ENCODE results near the gene NADSYN1. TPM values are rescaled to one million over a fixed set of nuclear protein-coding genes. Genes with fewer than 3 reads are reported as not detected.

The NADSYN1 gene
- total RNA-seq, 1 donor from 2014 or later: 117 TPM

DNA sequence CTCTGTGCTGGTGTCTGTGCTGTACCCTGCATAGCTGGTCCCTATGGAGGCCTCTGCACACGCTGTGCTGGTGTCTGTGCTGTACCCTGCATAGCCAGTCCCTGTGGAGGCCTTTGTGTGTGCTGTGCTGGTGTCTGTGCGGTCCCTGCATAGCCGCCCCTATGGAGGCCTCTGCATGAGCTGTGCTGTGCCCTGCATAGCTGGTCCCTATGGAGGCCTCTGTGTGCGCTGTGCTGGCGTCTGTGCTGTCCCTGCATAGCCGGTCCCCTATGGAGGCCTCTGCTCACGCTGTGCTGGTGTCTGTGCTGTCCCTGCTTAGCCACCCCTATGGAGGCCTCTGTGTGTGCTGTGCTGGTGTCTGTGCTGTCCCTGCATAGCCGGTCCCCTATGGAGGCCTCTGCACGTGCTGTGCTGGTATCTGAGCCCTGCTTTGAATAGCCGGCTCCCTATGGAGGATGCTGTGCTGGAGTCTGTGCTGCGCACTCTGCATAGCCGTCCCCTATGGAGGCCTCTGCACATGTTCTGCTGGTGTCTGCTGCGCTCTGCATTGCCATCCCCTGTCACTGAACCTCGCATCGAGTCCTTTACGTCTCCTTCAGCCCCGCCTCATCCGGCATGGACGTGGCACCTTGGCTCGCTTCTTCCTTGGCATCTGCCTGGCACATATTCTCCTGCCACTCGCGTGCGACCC lies 6.2 kb downstream of the NADSYN1 start:
- no peaks in the 10 kb centered on the region for H3K9me3 Mint-ChIP-seq
- H3K4me1 Mint-ChIP-seq (ENCODE audit: low read depth): peaks cover 12% of the 10 kb centered on the region
- no peak overlapping the region for H3K4me3 Mint-ChIP-seq (ENCODE audit: low read depth)
- DNase-seq (ENCODE audit: low spot score): no peak
- intact Hi-C loops (cut with micrococcal nuclease): no loop called here
- peaks cover 84% of the 10 kb centered on the region for H3K36me3 Mint-ChIP-seq (ENCODE audit: low read depth)
- H3K27me3 Mint-ChIP-seq (ENCODE audit: low read depth): no peaks in the 10 kb centered on the region
- H3K27ac Mint-ChIP-seq: no peak overlapping the region

DNA sequence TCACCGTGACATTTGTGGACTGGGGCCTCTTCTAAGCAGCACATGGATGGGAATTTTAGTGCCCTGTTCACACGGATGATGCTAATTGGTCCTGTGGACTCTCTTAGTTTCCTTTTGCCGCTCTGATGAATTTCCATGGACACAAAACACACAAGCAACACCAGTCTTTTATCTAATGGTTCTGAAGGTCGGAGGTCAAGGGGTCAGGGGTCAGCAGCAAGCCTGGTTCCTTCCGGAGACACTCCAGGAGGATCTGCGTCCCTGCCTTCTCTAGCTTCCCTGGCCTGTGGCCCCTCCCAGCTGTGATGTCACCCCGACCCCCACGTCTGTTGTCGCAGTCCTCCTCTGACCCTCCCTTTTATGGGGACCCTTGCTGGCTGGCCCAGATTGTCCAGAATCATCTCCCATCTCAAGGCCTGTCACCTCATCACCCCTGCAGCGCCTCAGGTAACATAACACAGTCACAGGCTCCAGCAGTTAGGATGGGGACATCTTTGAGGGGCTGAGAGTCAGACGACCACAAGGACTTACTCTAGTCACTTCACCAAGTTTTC lies 6.8 kb downstream of the NADSYN1 start:
- intact Hi-C loops (cut with micrococcal nuclease): no loop called here
- no peaks in the 10 kb centered on the region for H3K27me3 Mint-ChIP-seq (ENCODE audit: low read depth)
- peaks cover 9% of the 10 kb centered on the region for H3K4me1 Mint-ChIP-seq (ENCODE audit: low read depth)
- peaks cover 83% of the 10 kb centered on the region for H3K36me3 Mint-ChIP-seq (ENCODE audit: low read depth)
- H3K9me3 Mint-ChIP-seq: no peaks in the 10 kb centered on the region
- no peak overlapping the region for H3K27ac Mint-ChIP-seq
- no peak overlapping the region for H3K4me3 Mint-ChIP-seq (ENCODE audit: low read depth)
- no peak for DNase-seq (ENCODE audit: low spot score)

DNA sequence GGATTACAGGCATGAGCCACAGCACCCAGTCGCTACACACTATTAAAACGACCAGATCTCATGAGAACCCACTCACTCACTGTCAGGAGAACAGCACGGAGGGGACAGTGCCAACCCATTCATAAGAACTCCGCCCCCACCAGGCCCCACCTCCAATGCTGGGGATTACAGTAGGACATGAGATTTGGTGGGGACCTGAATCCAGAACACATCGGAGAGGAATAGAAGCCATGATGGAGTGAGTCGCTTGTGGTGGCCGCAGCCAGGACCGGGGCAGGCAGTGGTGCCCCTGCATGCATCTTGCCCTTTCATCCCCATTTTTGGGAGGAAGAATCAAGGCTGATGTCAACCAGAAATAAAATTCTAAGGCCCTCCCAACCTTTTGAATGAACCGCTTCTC lies 8.7 kb downstream of the NADSYN1 start:
- Mint-ChIP-seq H3K4me3 (ENCODE audit: low read depth) (no peak overlapping the region), H3K9me3 (no peaks in the 10 kb centered on the region), H3K4me1 (ENCODE audit: low read depth) (no peaks in the 10 kb centered on the region), H3K27ac (no peak overlapping the region), H3K27me3 (ENCODE audit: low read depth) (no peaks in the 10 kb centered on the region), H3K36me3 (ENCODE audit: low read depth) (peaks cover 80% of the 10 kb centered on the region)
- no peak for DNase-seq (ENCODE audit: low spot score)
- intact Hi-C loops (cut with micrococcal nuclease): no loop called here

DNA sequence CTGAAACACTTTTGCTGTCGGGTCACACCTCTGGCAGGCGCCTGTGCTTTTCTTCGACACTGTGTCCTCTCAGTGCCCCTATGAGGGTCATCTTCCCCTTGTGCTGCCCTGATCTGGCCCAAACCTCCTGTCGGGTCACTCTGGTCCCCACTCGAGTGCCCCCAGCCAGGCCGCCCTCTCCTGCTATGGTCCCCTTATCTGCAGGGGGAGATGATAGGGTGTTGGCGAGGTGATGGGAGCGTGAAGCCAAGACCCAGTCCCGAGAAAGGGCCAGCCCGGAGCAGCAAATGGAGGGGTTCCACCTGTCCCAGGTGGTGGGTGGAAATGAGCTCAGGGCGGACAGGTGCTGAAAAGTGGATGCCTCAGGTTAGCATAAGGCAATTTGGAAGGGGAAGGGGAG lies 9.7 kb downstream of the NADSYN1 start:
- DNase-seq (ENCODE audit: low spot score): no peak
- H3K36me3 Mint-ChIP-seq (ENCODE audit: low read depth): peaks cover 83% of the 10 kb centered on the region
- no peak overlapping the region for H3K4me3 Mint-ChIP-seq (ENCODE audit: low read depth)
- no peaks in the 10 kb centered on the region for H3K4me1 Mint-ChIP-seq (ENCODE audit: low read depth)
- no peaks in the 10 kb centered on the region for H3K27me3 Mint-ChIP-seq (ENCODE audit: low read depth)
- H3K9me3 Mint-ChIP-seq: no peaks in the 10 kb centered on the region
- H3K27ac Mint-ChIP-seq: no peak overlapping the region
- intact Hi-C loops (cut with micrococcal nuclease): no loop called here

DNA sequence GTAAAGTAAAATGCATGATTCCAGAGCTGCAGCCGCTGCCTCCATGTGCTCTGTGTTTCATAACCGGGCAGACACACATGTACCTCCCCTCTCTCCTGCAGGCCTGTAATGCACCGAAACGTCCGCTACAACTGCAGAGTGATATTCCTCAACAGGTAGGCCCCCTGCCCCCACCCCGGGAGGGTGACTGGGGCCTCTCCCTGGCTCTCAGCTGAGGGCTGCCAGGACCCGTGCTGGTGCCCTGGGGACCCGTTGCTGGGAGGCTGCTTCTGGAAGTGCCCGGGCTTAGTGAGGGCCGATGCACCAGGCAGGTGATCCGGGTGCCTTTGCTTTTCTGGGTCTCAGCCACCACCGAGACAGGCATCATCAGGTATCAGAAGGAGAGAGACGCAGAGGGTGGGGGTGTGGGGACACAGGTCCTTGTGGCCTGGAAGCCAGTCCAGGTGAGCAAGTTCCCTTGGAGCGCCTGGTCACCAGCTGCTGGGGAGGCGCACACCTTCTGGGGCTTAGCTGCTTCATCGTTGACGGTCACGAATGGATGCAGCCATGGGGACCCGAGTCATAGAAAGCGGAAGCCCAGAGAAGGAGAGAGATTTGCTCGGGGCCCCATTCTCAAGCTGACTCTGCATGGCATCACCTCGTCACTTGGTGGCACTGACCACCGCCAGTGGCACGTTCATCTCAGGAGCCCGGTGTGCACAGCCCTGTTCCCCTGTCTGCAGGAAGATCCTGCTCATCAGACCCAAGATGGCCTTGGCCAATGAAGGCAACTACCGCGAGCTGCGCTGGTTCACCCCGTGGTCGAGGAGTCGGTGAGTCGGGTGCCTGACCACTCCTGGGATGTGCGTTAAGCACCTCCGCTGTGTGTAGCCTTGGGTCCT lies 10.6 kb downstream of the NADSYN1 start:
- intact Hi-C loops (cut with micrococcal nuclease): no loop called here
- H3K4me1 Mint-ChIP-seq (ENCODE audit: low read depth): no peaks in the 10 kb centered on the region
- H3K36me3 Mint-ChIP-seq (ENCODE audit: low read depth): peaks cover 85% of the 10 kb centered on the region
- DNase-seq (ENCODE audit: low spot score): no peak
- H3K4me3 Mint-ChIP-seq (ENCODE audit: low read depth): no peak overlapping the region
- no peaks in the 10 kb centered on the region for H3K9me3 Mint-ChIP-seq
- no peaks in the 10 kb centered on the region for H3K27me3 Mint-ChIP-seq (ENCODE audit: low read depth)
- no peak overlapping the region for H3K27ac Mint-ChIP-seq

DNA sequence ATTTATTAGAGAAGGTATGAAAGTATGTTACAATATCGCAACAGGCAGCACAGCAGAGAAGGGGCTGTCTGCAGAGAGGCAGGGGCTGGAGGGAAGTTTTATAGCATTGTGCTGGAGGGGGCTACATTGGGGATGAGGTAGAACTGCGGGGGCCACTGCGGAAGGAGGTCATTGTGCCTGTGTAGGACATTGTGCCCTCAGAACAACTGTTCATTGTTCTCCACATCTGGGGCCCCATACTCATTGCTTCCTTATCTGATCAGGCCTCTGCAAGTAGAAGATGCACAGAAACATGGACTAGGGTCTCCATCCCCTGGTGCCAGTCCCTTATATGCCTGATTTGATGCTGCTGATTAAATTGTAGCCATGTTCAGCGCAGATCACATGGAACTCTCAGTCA lies 12.1 kb downstream of the NADSYN1 start:
- intact Hi-C loops (cut with micrococcal nuclease): no loop called here
- H3K27me3 Mint-ChIP-seq (ENCODE audit: low read depth): no peaks in the 10 kb centered on the region
- H3K27ac Mint-ChIP-seq: no peak overlapping the region
- no peaks in the 10 kb centered on the region for H3K9me3 Mint-ChIP-seq
- no peak overlapping the region for H3K4me3 Mint-ChIP-seq (ENCODE audit: low read depth)
- no peak for DNase-seq (ENCODE audit: low spot score)
- no peaks in the 10 kb centered on the region for H3K4me1 Mint-ChIP-seq (ENCODE audit: low read depth)
- peaks cover 78% of the 10 kb centered on the region for H3K36me3 Mint-ChIP-seq (ENCODE audit: low read depth)

DNA sequence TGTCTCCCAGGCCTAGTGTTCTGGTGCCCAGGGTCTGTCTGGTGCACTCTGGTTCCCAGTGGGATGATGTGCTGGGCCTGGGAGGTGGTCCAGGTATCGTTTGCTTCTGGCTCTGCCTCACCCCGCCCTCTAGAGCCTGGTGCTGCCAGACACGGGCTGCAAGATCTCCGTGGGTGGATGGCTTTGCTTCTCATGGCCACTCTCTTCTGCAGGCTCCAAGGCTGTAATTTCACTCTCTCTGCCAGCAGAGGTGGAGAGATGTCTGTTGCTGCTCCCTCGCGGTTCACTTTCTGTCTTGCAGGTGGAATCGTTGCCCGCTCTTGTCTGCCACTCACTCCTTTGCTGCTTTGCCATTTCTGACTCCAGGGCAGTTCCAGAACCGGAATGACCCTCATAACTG lies 13.4 kb downstream of the NADSYN1 start:
- no peak for DNase-seq (ENCODE audit: low spot score)
- Mint-ChIP-seq H3K4me1 (ENCODE audit: low read depth) (peaks cover 3% of the 10 kb centered on the region), H3K9me3 (no peaks in the 10 kb centered on the region), H3K27ac (peak overlapping the region; percentile 19), H3K4me3 (ENCODE audit: low read depth) (no peak overlapping the region), H3K36me3 (ENCODE audit: low read depth) (peaks cover 68% of the 10 kb centered on the region), H3K27me3 (ENCODE audit: low read depth) (no peaks in the 10 kb centered on the region)
- intact Hi-C loops (cut with micrococcal nuclease): no loop called here

DNA sequence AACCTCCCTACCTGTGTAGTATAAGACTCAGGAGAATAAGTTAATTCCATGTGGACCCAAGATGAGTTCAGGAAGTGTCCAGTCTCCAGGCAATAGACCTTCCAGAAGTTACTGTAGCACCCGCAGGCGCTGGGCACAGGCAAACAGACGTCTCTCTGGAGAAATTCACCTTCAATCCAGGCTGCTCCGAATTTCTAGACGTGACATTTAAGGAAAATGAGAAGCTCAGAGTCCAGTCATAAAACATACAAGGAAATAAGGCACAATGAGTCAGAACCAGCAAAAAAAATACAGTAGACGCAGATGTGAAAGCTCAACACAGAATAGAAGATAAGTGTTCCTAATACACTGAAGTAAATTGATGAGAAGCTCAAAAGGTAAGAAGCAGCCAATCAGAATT lies 14.2 kb downstream of the NADSYN1 start:
- intact Hi-C loops (cut with micrococcal nuclease): no loop called here
- Mint-ChIP-seq H3K27me3 (ENCODE audit: low read depth) (no peaks in the 10 kb centered on the region), H3K4me1 (ENCODE audit: low read depth) (peaks cover 3% of the 10 kb centered on the region), H3K4me3 (ENCODE audit: low read depth) (no peak overlapping the region), H3K9me3 (no peaks in the 10 kb centered on the region), H3K27ac (no peak overlapping the region), H3K36me3 (ENCODE audit: low read depth) (peaks cover 66% of the 10 kb centered on the region)
- no peak for DNase-seq (ENCODE audit: low spot score)

DNA sequence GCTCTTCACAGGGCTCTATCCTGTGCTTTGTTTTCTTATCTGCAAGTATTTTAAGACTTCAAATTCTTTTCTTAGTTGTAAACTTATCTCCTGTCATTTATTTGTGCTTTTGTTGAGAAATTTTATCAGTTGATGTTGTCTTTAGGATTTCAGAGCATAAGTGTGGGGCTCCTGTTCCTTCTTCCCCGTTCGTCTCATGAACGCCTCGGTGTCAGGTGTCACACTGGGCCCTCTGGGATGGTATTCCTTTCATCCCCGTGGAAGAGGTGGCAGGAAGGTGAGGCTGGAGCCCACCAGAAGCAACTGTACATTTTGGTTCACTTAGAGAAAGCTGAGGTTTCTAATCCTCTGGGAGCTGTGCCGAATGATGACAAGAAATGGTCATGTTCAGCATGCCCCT lies 17.9 kb downstream of the NADSYN1 start:
- intact Hi-C loops (cut with micrococcal nuclease): no loop called here
- peaks cover 47% of the 10 kb centered on the region for H3K36me3 Mint-ChIP-seq (ENCODE audit: low read depth)
- no peaks in the 10 kb centered on the region for H3K9me3 Mint-ChIP-seq
- no peak overlapping the region for H3K27ac Mint-ChIP-seq
- H3K27me3 Mint-ChIP-seq (ENCODE audit: low read depth): no peaks in the 10 kb centered on the region
- H3K4me3 Mint-ChIP-seq (ENCODE audit: low read depth): no peak overlapping the region
- H3K4me1 Mint-ChIP-seq (ENCODE audit: low read depth): peaks cover 3% of the 10 kb centered on the region
- DNase-seq (ENCODE audit: low spot score): no peak

DNA sequence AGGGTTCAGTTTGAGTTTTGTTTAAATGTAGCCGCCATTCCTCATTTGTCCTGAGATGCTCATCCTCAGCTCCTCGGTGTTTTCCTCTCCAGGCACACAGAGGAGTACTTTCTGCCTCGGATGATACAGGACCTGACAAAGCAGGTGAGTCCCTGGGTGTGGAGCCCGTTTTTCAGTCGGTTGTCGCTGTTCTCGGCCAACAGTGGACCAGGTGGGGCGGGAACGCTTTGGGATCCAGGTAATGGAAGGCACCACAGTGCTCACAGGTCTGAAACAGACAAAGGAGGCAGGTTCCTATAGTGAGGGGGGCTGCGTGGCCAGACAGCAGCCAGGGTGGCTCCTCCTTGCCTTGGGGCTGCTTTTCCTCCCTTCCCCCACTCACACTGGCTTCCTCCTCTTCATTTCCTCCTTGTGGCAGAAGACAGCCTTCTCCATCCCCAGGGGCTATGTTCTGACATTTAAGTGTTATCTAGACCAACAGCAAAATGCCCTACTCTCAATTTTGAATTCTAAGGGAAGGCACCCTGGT lies 19.4 kb downstream of the NADSYN1 start:
- H3K4me1 Mint-ChIP-seq (ENCODE audit: low read depth): peaks cover 3% of the 10 kb centered on the region
- H3K27ac Mint-ChIP-seq: no peak overlapping the region
- no peak overlapping the region for H3K4me3 Mint-ChIP-seq (ENCODE audit: low read depth)
- intact Hi-C loops (cut with micrococcal nuclease): no loop called here
- H3K9me3 Mint-ChIP-seq: no peaks in the 10 kb centered on the region
- H3K27me3 Mint-ChIP-seq (ENCODE audit: low read depth): no peaks in the 10 kb centered on the region
- DNase-seq (ENCODE audit: low spot score): no peak
- peaks cover 39% of the 10 kb centered on the region for H3K36me3 Mint-ChIP-seq (ENCODE audit: low read depth)

DNA sequence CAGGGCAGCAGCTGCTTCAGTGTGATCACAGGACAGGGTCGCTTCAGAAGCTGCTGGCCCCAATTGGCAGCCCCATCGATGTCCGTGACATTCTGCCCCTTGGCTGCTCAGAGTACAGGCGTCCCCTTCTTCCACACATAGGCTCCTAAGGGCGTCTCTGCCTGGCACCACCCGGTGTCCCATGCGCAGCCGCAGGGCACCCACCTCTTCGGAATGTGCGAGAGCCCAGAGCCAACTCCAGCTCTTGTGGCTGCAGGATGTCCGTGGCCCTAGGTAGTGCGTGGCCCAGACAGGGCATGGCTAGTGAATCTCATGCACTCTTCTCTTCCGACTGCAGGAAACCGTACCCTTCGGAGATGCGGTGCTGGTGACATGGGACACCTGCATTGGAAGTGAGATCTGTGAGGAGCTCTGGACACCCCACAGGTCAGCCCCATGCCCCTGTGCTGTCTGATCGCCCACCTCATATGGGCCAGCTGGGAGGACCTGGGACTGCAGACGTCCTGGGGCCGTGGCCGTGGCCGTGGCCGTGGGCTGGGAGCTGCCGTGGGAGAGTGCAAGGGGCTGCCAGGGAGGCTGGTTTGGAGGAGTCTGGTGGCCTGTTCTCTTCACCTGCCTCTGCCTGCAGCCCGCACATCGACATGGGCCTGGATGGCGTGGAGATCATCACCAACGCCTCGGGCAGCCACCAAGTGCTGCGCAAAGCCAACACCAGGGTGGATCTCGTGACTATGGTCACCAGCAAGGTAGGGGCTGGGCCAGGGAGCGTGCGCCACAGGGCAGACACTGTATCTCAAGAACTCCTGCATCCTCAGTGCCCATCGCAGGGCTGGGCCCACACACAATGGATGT lies 20.2 kb downstream of the NADSYN1 start:
- H3K36me3 Mint-ChIP-seq (ENCODE audit: low read depth): peaks cover 37% of the 10 kb centered on the region
- DNase-seq (ENCODE audit: low spot score): no peak

DNA sequence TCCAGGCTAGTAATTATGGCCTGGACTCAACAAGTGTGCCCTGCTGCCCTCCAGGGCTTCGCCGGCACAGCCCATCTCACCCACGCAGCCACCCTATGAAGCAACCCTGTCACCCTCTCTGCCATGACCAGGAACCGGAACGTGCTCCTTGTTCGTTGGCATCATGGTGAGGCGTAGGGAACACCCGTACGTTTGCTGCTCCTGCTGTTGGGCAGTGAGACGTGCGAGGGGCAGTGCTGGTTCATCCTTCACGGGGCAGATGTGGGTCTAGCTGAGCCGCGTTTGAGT lies 20.7 kb downstream of the NADSYN1 start:
- Mint-ChIP-seq H3K4me3 (ENCODE audit: low read depth) (no peak overlapping the region), H3K4me1 (ENCODE audit: low read depth) (peaks cover 3% of the 10 kb centered on the region), H3K36me3 (ENCODE audit: low read depth) (peaks cover 36% of the 10 kb centered on the region), H3K9me3 (no peaks in the 10 kb centered on the region), H3K27me3 (ENCODE audit: low read depth) (no peaks in the 10 kb centered on the region), H3K27ac (no peak overlapping the region)
- intact Hi-C loops (cut with micrococcal nuclease): no loop called here
- no peak for DNase-seq (ENCODE audit: low spot score)

More for the DNA sequence above, 20.2 kb downstream of the NADSYN1 start:
- H3K27ac Mint-ChIP-seq: no peak overlapping the region
- no peaks in the 10 kb centered on the region for H3K9me3 Mint-ChIP-seq
- intact Hi-C loops (cut with micrococcal nuclease): no loop called here
- no peaks in the 10 kb centered on the region for H3K27me3 Mint-ChIP-seq (ENCODE audit: low read depth)
- H3K4me3 Mint-ChIP-seq (ENCODE audit: low read depth): no peak overlapping the region
- H3K4me1 Mint-ChIP-seq (ENCODE audit: low read depth): peaks cover 3% of the 10 kb centered on the region

Measured in activated T-helper 2 cell treated with anti-CD3 and anti-CD28 coated beads, Interferon-gamma antibody, Interleukin-2, Interleukin-4, amounts not matched to agents 10 μg/mL and 5 μg/mL and 100 μg/mL, durations not matched to agents 14 hours and 24 hours and 36 hours (primary cell).